ENCODE measurements around the gene TMCC3.

DNA sequence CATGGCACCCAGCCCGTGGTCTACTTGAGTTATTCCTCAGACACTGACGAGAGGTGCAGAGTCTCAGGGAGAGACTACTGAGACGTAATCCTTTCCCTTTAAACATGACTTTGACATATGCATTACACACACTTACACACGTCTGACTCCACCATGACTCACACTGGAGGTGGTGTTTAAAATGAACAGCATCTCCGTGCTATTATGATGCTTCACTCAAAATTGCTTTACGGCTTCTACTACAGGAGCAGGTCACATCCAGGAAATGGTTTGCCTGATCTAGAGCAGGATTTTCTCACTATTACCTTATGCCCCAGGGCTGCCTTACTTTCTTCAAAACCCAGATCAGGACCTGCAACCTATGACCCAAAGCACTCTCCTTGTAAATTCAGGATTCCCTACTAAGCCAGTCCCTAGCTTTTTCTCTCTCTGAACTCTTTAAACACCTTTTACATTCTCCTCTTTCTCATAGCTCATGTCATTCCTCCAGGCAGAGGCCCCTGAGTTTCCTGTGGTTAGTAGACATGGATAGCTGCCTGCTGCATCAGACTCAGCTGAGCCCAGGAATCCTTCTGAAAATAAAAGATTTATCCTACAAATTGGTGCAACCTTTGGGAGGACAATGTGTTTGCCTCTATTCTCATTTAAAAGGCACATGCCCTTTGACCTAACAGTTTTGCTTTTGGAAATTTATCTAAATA, 31.2 kb downstream of the TMCC3 start:
- TF ChIP-seq ZSCAN22 (CRISPR knock-in tag; IDR thresholded peaks at IDR 0.05) (no peak), SIN3A (IDR thresholded peaks at IDR 0.05; ENCODE audit: borderline replicate concordance, low read depth, low read length) (no peak), PCBP1 (IDR thresholded peaks at IDR 0.05; ENCODE audit: borderline replicate concordance, low read depth, low read length) (no peak)
